ENCODE data around the gene ELN.

Gene ELN

GRCh38 chr7:74059681-74060588 is 32.0 kb downstream of the ELN start:
- DNase-seq (ENCODE audit: low read depth in 2 of 2, low spot score in 1 of 2) = no peak

GRCh38 chr7:74061840-74062539 is 34.0 kb downstream of the ELN start:
- DNase-seq (ENCODE audit: low read depth in 2 of 2, low spot score in 1 of 2) = peak; percentile 38 to 46

GRCh38 chr7:74063223-74063641 is 35.3 kb downstream of the ELN start:
- DNase-seq (ENCODE audit: low read depth in 2 of 2, low spot score in 1 of 2) = no peak

GRCh38 chr7:74063646-74064045 is 35.7 kb downstream of the ELN start:
- no peak for DNase-seq (ENCODE audit: low read depth in 2 of 2, low spot score in 1 of 2)

- no peak for DNase-seq (ENCODE audit: low read depth in 2 of 2, low spot score in 1 of 2)
Measured at GRCh38 chr7:74064696-74065095, 36.7 kb downstream of the ELN start.

GRCh38 chr7:74066626-74067025 is 38.7 kb downstream of the ELN start:
- DNase-seq (ENCODE audit: low read depth in 2 of 2, low spot score in 1 of 2) = no peak

GRCh38 chr7:74068378-74069085 is 40.6 kb downstream of the ELN start:
- DNase-seq (ENCODE audit: low read depth in 2 of 2, low spot score in 1 of 2) = no peak

GRCh38 chr7:74069086-74069541 is 41.1 kb downstream of the ELN start:
- no peak for DNase-seq (ENCODE audit: low read depth in 2 of 2, low spot score in 1 of 2)

GRCh38 chr7:74069790-74070618 is 42.0 kb downstream of the ELN start:
- DNase-seq (ENCODE audit: low read depth in 2 of 2, low spot score in 1 of 2) = no peak

GRCh38 chr7:74070619-74070921 is 42.6 kb downstream of the ELN start:
- DNase-seq (ENCODE audit: low read depth in 2 of 2, low spot score in 1 of 2) = no peak

- no peak for DNase-seq (ENCODE audit: low read depth in 2 of 2, low spot score in 1 of 2)
Measured at GRCh38 chr7:74071121-74071520, 43.1 kb downstream of the ELN start.

GRCh38 chr7:74074770-74075169 is 46.8 kb downstream of the ELN start:
- DNase-seq (ENCODE audit: low read depth in 2 of 2, low spot score in 1 of 2) = no peak

- DNase-seq (ENCODE audit: low read depth in 2 of 2, low spot score in 1 of 2) = no peak
Measured at GRCh38 chr7:74078461-74078860, 50.5 kb downstream of the ELN start.

GRCh38 chr7:74082770-74083116 is 54.8 kb downstream of the ELN start:
- DNase-seq (ENCODE audit: low read depth in 2 of 2, low spot score in 1 of 2) = no peak

GRCh38 chr7:74083117-74083876 is 55.3 kb downstream of the ELN start, which contains the start of gene LIMK1:
Gene LIMK1, plus strand, starts transcription at chr7:74083804. Its CDS starts 187 bp downstream, at chr7:74083991.
- DNase-seq (ENCODE audit: low read depth in 2 of 2, low spot score in 1 of 2) = peak; percentile 50 to 68

GRCh38 chr7:74083928-74084721 is 56.2 kb downstream of the ELN start:
- no peak for DNase-seq (ENCODE audit: low read depth in 2 of 2, low spot score in 1 of 2)

- no peak for DNase-seq (ENCODE audit: low read depth in 2 of 2, low spot score in 1 of 2)
Measured at GRCh38 chr7:74084722-74085578, 57.0 kb downstream of the ELN start.

GRCh38 chr7:74087791-74088453 is 59.9 kb downstream of the ELN start:
- no peak for DNase-seq (ENCODE audit: low read depth in 2 of 2, low spot score in 1 of 2)

All from stimulated activated CD8-positive, alpha-beta memory T cell treated with anti-CD3 and anti-CD28 coated beads, Interleukin-4, amount 100 ng/mL, for 1 hour (primary cell).